Non-pigmented ciliary epithelial cell (primary cell): Measurements from ENCODE around the gene DUSP22.

Experiments
- DNase-seq: peaks from one replicate; pipeline ENCODE4 v3.0.0-alpha.2; 2010; ENCODE audit warnings: low read depth

Gene DUSP22

DNA sequence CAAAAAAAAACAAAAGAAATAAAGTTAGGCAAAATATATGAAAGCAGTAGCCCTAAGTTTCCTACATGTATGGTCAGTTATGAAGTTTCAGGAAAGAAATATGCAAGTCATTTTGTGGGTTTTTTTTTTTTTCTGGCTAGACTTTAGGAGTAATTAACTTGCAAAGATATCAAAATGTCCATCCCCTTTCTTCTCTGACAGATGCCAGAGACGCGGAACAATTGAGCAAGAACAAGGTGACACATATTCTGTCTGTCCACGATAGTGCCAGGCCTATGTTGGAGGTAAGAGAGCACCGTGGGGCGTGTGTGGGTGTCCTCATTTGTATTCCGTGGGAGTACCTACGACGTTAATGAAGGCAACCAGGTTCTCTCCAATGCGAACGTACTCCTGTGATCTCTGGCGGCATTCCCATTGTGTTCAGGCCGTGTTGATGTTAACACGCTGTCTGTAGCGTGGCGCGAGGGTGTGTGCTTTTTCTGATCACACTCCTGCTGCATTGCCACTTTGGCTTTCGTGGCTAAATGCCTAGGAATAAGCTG, 19.5 kb downstream of the DUSP22 start:
- DNase-seq: no peak

DNA sequence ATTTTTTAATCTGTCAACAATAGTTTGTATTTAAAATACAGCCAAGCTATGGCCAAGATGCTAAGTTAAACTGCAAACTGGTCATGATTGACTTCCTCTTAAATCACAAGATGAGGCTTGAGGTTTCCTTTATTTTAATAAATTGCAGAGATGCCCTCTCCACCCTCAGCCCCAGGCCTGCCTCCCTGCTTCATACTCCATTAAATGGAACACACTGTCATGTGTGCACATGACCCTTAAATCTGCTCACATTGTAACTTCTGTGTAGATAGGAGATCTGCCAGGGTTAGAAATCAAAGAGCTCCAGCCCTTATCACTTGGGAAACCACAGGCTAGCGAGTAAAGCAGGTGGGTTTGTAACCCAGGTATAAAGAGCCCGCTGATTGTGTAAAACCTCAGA, 20.8 kb downstream of the DUSP22 start:
- DNase-seq: no peak

DNA sequence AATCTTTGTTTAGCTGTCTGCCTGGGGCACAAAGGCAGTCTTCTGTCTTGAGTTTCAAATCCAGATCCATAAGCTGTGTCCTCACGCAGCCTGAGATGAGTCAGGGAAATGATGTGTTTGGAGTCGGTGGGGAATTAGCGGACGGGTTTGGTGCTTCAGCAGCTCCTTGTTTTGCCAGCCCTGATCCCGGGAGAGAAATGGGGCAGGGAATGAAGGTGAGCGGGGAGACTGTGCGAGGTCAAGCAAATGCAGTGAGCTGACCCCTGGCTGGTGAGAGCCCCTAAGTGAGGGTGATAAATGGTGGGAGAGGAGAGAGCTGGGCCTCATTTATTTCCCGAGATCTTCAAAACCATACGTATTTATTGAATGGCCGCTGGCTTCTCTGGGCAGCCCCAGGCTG, 21.6 kb downstream of the DUSP22 start:
- DNase-seq: no peak

DNA sequence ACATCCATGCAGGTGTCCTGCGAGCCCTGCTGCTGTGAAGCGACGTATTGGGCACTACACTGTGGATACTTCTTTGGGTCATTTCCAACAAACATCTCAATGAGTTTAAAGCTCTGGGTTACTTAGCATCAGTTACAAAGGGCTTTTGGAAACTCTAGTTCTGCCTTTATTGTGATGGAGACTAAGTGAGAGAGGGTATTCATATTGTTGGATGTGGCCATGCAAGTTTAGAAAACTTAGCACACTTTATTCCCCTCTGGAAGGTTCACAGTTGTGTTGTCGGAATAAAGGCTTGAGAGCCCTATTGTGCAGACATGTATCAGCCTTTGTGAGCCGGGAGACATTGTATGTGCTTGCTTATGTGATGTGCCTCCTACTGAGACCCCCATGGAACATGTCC, 22.1 kb downstream of the DUSP22 start:
- no peak for DNase-seq

DNA sequence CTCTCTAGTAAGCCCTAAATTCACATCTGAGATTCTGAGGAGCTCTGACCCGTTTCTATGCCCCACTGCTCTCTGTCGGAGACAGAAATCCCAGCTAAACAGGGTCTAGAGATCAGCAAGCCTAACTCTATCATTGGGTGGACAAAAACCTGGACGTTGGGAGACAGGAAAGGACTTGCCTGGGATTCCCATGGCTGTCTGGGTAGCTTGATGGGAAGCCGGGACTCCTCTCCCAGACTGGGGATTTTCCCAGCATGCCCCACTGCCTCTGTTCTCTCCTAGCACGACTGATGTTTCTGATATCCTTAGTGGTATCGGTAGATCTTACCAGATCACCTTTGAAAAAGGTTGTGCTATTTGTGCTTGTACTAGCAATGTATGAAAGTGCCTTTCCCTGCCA, 22.9 kb downstream of the DUSP22 start:
- no peak for DNase-seq

DNA sequence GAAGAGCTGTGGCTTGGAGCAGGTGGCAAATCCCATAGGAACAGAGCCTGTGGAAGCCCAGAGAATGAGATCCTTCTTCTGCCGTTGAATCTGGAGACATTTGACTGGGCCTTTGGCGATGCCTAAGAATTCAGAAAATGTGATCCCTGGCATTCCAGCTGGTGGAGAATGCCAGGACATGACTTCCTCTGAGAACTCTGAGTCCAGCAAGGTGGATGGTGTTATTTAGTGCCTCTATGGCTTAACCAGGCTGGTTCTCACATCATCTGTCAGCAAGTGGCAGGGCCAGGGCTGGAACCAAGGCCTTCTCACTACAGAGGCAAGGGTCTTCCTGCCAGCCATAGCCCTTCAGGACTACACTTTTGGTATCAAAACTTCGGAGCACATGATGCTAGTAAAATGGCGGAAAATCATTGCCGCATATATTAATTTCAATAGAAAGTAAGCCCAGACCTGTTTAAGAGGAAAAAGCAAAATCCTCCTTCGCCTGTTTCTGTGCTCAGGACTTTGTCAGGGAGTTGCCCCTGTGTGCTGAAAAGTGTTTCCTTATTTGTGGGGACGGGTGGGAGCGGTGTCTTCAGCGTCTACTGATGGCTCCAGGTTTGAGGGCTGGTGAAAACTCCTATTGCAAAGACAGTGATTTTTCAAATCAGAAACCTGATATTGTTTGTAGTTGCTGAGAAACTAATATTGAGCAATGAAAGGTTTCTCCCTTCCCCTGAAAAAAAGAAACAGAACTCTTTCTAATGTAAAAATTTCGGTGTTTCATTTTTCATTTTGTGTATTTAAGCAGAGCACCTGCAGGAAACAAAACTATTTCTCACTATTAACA, 23.9 kb downstream of the DUSP22 start:
- DNase-seq: no peak

DNA sequence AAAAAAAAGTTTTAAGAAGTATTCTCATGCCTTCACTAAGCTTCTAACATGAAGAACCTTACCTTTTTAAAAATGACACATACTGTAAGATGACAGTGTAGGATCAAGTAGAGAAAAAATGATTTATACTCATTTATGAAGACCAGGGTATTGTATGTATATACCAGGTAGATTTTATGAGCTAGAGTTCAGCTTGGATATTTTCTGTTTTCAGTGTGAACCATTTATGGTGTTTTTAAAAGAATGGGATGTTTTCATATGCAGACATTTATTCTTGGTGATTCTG, 24.4 kb downstream of the DUSP22 start:
- DNase-seq: no peak

DNA sequence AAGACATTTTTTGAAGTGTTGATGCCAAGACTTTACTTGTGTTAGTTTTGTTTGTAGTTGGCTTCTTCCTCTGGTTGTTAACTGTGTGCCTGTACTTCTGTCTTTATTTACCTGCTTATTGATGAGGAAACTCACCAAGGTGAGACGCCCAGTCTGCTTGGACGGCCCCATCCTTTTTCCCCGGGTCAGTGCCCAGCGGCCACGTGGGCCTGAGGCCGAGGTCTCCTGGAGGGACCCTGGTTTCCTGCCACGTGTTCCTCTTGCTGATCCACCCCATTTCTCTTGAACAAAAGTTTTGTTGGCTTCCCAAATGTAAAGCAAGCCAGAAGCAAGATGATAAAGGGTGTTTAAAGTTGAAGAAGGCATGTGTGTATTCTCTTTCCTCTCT, 24.8 kb downstream of the DUSP22 start:
- no peak for DNase-seq

DNA sequence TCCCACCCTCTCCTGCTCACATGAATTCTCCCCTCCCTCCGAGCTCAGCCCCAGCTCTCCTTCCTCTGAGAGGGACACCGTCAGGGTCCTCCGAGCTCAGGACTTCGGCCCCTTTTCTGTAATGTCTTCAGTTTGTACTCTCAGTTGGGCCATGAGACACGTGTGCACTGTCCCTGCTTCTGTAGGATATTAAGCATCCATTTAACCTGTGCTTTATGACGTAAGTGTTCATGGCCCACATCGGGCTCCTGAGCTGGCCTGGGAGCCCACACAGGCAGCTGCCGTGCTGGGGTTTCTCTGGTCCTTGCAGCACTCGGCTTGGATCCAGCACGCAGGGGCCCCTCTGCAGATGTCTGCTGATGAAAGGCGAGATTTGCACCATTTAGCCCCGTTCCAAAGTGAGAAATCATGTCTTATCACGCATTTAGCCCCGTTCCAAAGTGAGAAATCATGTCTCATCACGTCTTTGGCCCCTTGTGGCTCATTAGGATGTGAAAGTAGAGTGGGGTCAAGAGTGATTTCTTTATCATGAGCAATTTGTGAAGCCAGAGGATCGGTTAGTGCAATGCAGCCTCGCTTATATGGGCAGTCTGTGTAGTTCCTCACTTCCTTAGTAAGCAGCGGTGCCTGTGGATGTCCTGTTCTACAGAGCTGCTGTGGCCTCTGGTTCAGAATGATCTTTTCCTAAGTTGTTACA, 25.3 kb downstream of the DUSP22 start:
- no peak for DNase-seq

DNA sequence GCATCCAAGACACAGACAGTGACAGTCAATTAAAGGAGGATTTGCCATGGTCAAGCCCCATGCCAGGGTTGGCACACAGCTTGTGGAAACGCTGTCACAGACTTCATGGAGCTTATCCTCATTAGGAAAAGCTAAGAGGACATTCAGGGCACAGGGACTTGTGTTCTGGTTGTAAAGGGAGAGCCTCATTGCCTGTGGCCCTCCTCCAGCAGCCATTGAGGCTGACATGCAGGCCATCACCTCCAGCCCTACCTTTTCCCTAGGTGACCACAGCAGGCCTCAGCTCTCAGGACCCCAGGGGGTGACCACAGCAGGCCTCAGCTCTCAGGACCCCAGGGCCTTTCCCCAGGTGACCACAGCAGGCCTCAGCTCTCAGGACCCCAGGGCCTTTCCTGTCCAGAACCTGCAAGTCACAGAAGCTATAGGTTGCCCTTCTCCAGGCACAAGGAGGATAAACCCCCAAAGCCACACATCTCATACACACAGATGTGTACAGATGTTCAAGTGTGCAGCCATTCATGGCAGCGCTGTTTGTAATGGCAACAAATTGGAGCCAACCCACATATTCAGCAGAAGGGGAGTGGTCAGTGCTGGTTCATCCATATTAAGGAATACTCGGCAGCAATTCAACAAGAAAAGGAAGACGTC, 26.1 kb downstream of the DUSP22 start:
- DNase-seq: no peak

DNA sequence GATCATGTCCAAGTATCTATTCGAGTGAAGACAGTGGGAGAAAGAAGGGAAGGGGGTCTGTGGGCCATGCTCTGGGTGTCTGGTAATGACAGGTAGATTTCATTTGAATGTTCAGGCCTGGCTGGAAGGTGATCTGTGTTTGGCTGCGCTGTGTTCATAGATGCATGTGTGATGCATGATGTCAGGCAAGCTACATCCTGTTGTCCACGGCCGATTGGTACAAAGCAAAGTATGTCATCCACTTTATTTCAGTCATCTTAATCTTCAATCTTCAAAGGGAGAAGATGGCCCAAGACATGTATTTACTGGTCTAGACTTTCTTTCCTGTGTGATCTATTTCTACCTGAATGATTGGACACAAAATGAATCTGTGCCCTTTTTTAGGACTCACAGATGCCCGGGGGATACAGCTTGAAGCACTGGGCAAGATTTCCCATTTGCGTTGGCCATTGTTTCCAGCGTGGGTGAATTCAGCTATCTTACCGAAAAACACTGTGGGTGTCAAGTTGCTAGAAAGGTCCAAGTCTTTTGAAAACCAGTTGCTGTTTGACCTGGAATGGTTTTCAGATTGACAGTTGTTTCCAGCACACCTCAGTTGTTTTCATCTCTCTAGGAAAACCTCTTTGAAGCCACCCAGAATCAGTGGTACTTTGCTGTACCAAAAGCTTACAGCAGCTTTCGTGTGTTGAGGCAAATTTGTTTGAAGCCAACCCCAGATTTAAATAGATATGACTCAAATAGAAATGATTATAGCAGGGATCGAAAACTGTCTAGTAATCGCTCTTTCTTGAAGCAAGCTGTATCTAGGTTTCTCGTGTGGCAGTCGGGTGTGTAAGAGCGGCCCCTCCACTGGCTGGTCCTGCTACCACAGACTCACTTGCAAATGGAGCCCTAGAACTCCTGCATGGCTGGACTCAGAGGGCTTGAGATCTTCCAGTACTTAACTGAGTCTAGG, 27.2 kb downstream of the DUSP22 start:
- DNase-seq: no peak

DNA sequence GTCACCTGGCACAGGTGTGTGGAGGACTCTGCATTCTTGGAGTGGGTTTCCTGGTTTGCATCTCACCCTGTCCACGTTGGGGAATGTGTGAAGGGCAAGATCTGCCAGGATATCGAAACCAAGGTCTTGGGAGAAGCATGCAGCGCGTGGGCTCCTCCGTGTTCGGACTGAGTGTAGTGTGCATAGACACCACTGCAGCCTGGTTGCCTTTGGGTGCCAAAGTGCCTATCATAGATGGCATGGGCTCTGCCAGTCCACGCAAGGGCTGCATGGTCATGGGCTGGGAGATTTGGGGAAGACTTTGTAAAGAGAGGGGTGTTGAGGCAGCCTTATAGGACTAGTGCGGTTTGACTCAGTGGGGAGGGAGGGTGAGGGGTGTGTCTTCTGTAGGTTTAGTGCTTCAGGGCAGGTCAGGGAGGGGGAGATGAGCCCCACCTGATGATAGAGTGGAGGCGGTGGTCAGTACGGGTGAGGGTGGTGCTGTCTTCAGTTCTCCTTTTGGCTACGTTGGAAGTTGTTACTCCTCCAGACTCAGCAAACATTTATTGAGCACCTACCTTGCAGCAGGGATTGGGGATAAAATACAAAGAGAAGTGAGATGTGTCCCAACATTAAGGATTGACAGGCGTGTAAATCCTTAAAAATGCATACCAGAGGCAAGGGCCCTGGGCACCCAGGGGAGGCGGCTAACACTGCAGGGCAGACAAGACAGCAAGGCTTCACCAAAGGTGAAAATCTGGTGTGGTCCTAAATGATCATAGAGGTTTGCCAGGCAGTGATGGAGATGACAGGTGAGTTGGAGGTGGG, 28.3 kb downstream of the DUSP22 start:
- no peak for DNase-seq

DNA sequence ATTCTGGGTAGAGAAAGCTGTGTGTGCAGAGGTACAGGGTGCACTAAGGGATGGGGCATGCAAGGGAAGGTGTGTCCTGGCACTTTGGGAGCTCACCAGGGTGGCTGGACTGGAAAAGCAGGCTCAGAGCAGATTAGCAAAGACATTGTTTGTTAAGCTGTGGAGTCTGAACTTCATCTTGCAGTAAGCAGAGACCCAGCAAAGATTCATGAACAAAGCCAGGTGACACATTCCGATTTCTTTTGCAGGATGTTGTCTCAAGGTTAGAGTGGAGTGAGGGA, 28.8 kb downstream of the DUSP22 start:
- DNase-seq: no peak

DNA sequence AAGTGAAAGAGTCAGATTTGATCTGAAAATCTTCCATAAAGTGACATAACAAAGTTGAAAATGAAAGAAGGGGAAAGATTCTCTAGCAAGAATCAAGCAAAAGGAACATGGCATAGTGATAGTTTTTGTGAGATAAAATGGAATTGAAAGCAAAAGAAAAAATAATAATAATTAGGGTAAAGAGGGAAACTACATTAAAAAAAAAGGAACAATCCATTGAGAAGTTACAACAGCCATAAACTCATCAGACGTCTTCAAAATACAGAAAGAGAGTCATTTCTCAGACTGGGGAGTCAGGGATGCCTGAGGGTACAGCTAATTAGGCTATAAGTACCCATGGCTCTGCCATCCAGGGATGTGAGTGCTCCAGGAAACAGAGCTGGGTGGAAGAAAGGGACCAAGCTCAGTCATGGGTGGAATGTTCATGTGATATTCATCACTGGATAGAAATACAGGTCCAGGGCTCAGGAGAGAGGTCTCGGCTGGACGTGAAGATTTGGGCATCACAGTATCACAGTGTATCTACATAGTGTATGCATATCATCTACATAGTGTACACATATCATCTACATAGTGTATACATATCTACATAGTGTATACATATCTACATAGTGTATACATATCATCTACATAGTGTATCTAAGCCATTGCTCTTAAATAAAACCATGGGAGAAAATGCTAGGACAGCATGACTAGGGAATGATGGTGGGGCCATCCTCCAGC, 29.4 kb downstream of the DUSP22 start:
- no peak for DNase-seq

DNA sequence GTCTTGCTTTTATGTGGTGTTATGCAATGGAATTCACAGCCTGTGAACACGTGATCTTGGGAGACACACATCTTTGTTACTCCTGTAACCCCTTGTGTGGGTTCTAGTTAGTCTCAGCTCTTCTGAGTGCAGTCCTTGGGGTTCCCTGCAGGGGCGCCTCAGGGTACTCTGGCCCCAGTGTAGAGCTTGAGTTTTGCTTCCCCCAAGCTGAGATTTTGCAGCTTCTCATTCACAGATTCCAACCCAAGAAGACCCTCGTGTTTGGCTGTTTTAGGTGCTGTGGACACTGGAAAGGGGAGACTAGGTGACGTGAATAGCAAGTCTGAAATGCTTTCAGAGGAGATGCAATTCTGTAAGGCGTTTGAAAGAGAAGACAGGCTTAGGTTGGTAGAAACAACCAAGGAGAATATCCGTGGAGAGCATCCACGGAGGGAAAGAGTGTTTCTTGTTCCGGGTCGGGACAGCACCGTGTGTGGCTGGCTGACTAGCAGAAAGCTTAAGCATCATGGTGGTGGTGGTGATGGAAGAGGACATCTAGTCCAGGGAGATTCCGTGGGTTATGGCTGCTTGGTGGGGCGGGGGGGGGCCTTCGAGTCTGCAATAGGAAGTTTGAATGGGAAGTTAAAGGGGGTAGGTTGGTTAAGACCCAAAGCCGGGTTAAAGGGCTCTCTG, 30.1 kb downstream of the DUSP22 start:
- no peak for DNase-seq

DNA sequence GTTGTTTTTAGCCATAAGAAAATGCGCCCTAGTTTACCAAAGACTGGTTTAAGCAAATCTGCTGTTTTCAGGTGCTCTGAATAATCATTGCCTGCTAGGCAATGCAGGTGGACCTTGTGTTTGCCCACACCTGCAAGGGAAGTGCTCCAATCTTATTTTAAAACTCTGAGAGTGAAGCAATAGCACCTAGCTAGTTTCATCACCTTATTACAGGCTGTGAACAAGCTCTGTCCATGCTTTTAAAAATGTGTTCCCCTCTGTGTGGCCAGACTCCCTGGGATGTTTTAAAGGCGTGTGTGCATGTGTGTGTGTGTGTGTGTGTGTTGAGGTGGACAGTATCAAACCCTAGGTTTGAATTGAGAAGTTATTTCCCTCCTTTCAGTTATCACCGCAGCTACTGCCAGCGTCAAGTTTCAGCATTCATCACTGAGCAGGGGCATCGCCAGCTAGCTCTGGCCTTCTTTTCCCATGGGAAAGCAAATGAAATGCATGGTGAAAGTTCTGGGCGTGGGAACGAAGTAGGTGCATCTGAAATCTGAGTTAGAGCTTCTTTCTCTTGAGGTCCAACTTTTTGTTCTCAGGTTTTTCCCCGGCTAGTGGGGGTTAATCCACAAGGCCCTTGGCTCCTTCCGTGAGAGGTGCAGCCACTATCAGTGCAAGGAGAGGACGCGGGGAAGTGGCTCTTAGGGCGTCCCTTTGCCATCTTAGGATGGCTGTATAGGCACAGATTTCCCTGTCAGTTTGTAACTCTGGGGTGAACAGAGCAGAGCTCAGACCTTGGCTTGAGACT, 30.8 kb downstream of the DUSP22 start:
- no peak for DNase-seq

DNA sequence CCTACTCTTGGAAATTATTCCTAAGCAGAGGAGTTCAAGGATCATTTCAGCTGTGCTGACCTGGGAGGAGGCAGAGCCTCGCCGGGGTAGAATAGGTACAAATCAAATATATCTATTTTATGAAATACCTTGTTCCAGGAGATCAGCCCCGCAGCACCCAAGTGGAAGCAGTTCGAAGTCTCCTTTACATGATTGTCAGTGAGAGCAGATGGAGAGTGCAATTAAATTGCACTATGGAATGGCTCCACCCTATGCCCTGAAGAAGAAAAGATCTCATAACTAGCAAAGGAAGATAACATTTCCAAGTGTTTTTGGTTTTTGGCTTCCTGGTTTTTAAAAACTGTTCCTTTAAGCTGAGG, 31.4 kb downstream of the DUSP22 start:
- DNase-seq: no peak

DNA sequence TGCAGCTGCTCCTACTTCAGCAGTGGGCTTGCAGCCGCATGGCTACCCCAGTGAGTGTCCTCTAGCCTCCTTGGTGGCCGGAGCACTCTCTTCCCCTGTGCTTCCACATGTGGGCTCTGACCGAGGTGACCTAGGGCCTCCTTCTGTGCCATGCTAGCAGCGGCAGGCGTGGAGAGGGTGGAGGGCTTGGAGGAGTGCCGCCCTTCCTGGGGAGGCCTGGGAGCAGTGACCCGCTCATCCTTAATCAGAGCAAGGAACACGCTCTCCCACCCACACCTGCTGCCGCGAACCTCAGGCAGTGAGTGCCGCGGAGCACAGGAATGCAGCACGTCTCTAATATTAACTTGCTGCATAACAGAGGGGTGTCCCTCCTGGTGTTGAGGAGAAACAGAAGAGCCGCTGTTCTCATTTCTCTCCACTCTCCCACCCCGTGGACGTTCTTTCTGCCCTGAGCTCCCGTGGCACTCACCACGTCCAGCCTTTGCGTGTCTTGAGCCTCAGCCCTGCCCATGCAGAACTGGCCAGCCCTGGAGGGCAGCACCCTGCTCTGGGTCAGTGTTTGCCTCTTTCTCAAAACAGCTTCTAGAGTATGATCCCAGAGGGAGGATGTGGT, 31.9 kb downstream of the DUSP22 start:
- DNase-seq: no peak

DNA sequence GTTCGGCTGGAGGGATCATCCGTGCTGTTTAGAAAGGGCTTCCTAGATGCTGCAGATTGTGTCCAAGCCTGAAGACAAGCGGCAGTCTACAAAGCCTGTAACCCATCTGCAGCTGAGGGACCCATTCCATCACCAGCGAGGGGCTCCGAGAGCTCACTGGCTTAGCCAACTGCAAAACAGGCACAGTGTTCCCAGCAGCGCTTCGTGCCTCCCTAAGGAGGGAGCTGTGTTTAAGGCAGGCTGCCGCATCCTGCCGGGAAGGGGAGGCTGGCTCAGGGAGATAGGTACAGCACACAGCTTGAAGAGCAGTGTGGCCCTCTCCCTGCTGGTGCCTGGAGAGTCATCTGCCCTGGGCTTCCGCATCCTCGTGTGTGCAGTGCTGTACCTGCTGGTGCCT, 32.4 kb downstream of the DUSP22 start:
- no peak for DNase-seq
